ENCODE results near the gene DNAJB6.

The DNAJB6 gene

DNA sequence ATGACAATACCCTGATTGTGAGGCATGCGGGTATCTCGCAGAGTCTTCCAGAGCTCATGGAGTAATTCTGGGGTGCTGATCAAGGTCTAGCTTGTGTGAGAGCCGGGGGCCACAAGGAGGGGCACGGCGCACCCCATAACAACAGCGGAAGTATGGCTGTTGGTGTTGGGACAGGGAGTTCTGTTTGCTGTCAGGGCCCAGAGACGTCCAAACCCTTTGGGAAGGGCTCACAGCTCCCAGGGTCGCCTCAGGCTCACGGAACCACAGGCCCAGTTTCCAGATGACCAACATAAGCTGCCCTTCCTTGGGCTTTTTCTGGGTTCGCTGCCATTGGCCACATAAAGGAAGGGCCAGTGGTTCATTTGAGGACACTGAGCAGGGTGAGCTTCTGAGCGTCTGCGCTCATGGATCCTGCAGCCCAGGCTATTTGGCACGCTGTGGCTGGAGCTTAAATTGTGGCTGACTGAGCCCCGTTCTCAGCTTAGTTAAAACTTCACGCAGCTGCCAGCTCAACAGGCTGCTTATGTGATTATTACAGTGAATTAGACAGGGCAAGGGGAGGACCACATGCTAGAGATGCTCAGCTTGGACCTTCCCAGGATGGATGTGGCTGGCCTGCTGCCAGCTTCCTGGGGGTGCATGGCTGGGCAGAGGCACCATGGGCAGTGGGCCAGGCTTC, 92.3 kb downstream of the DNAJB6 start:
- DNase-seq (ENCODE audit: low read depth) = no peak
- in situ Hi-C loops (cut with HindIII; ENCODE audit: low sequenced_read_pairs) = no loop called here
- no peak overlapping the region for H3K4me3 ChIP-seq (ENCODE audit: low read depth, low read length)
- TF ChIP-seq, protein P1, sequence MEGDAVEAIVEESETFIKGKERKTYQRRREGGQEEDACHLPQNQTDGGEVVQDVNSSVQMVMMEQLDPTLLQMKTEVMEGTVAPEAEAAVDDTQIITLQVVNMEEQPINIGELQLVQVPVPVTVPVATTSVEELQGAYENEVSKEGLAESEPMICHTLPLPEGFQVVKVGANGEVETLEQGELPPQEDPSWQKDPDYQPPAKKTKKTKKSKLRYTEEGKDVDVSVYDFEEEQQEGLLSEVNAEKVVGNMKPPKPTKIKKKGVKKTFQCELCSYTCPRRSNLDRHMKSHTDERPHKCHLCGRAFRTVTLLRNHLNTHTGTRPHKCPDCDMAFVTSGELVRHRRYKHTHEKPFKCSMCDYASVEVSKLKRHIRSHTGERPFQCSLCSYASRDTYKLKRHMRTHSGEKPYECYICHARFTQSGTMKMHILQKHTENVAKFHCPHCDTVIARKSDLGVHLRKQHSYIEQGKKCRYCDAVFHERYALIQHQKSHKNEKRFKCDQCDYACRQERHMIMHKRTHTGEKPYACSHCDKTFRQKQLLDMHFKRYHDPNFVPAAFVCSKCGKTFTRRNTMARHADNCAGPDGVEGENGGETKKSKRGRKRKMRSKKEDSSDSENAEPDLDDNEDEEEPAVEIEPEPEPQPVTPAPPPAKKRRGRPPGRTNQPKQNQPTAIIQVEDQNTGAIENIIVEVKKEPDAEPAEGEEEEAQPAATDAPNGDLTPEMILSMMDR (IDR thresholded peaks at IDR 0.05; ENCODE audit: low read depth, low read length, missing control alignments) = no peak

DNA sequence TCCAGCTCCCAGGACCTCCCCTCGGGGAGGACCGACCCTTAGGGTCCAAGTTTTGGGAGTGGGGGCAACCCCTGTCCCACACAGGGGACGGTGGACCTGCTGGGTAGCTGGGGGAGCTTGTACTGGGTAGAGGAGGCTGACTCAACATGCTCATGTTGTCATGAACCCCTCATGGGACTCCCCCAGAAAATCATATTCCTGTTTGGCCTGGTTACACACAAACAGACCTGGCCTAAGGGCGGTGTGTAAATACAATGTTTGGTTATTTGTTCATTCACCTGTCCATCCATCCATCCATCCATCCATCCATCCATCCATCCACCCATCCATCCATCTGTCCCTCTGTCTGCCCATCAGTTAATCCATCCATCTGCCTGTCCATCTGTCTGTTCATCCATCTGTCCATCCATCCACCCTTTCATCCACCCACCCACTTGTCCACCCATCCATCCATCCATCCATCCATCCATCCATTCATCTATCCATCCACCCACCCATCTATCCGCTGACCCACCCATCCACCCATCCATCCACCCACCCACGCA, 92.9 kb downstream of the DNAJB6 start:
- in situ Hi-C loops (cut with HindIII; ENCODE audit: low sequenced_read_pairs) = no loop called here
- DNase-seq (ENCODE audit: low read depth) = no peak
- TF ChIP-seq, protein P1 (IDR thresholded peaks at IDR 0.05; ENCODE audit: low read depth, low read length, missing control alignments) = no peak
- H3K4me3 ChIP-seq (ENCODE audit: low read depth, low read length) = no peak overlapping the region

DNA sequence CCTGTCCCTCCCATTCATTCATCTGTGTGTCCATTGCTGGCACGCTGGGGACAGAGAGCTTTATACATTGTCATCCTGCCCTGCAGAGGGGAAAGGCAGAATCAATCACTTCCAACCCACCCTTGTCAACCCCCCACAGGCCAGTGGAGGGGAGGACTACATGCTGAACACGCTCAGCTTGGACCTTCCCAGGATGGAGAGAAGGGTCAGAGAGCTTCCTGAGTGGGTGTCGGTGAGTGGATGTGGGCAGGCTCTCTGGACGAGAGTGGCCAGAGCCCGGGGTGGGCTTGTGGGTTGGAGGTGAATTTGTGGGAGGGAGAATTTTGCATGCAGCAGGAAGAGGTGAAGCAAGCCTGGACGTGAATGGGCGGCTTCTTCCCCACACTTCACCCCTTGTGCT, 93.9 kb downstream of the DNAJB6 start:
- no peak overlapping the region for H3K4me3 ChIP-seq (ENCODE audit: low read depth, low read length)
- in situ Hi-C loops (cut with HindIII; ENCODE audit: low sequenced_read_pairs) = no loop called here
- TF ChIP-seq, protein P1 (IDR thresholded peaks at IDR 0.05; ENCODE audit: low read depth, low read length, missing control alignments) = no peak
- no peak for DNase-seq (ENCODE audit: low read depth)

DNA sequence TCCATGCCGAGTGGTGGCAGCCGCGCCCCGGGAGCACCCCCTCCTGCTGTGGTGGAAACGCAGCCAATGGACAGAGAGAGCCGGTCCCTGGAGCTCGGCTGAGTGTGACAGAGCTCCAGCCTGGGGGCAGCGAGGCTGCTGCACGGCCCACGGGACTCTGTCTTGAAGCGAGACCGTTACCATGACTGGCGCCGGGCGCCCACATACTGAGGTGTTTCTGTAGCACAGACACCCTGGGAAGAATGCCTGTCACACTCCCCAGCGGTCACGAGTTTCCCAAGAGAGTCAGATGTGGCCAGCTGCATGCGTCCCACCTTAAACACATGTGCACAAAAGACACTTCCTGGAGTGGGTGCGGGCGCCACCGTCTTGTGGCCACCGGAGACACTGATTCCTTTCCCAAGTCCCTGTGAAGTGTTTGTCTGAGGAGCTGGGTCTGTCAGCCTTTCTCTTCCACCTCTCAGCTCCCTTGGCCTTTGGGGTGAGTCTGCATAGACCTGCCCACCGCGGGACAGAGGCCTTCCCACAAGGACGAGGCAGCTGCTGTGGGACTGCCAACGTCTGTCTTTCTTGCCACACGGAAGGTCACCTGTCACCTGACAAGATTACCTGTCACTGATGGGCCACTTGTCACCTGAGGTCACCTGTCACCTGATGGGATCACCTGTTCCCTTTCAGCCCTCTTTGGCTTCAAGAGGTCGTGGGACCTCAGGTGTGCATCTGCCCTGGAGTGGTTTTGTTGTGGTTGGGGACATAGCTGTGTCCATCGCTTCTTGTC, 94.6 kb downstream of the DNAJB6 start:
- TF ChIP-seq, protein P1 (IDR thresholded peaks at IDR 0.05; ENCODE audit: low read depth, low read length, missing control alignments) = no peak
- in situ Hi-C loops (cut with HindIII; ENCODE audit: low sequenced_read_pairs) = no loop called here
- no peak for DNase-seq (ENCODE audit: low read depth)
- no peak overlapping the region for H3K4me3 ChIP-seq (ENCODE audit: low read depth, low read length)

DNA sequence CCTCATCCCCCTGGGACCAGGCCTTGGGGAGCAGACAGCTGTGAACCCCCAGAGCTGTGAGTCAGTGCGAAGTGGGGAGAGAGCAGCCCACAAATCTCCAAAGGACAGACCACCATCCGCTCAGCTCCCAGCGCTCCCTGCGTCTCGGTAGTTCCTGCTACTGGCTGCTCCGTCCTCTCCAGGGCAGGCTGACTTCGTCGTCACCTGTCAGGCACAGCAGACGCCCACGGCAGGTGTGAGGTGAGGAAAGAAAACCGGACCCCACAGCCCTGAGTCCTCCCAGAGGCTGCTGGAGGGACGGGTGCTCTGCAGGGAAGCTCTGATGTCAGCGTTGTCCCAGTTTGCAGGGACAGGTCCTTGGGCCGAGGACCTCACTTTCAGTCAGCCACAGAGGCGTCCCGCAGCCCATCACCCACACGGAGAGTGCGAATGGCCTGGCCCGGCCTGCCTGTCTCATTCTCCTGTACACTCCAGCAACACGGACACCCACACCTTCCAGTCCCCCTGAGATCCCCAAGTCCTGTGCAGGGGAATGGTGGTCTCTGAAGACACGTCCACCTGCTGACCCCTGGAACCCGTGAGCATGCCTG, 95.2 kb downstream of the DNAJB6 start:
- H3K4me3 ChIP-seq (ENCODE audit: low read depth, low read length) = no peak overlapping the region

DNA sequence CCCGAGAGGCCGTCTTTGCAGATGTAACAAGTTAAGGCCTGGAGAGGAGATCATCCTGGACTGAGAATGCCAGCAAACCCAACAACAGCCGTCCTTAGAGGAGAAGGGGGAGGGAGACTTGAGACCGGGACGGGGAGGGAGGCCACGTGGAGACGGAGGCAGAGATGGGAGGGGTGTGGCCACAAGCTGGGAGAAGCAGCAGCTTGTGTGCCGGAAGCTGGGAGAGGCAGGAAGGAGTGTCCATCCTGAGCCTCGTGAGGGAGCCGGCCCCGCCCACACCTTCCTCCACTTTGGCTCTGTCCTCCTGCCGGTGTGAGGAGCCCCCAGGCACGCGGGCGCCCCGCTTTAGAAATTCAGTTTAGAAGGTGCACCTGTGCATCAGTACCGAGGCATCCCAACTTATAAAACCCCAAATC, 95.7 kb downstream of the DNAJB6 start:
- TF ChIP-seq, protein P1 (IDR thresholded peaks at IDR 0.05; ENCODE audit: low read depth, low read length, missing control alignments) = no peak
- DNase-seq (ENCODE audit: low read depth) = no peak
- H3K4me3 ChIP-seq (ENCODE audit: low read depth, low read length) = no peak overlapping the region
- in situ Hi-C loops (cut with HindIII; ENCODE audit: low sequenced_read_pairs) = no loop called here

More for the DNA sequence above, 95.2 kb downstream of the DNAJB6 start:
- DNase-seq (ENCODE audit: low read depth) = no peak
- TF ChIP-seq, protein P1 (IDR thresholded peaks at IDR 0.05; ENCODE audit: low read depth, low read length, missing control alignments) = no peak
- in situ Hi-C loops (cut with HindIII; ENCODE audit: low sequenced_read_pairs) = no loop called here
